PC-3 (cell line): ENCODE data around the gene LRRTM3.

Source experiments
- CTCF ChIP-seq: fragments of 300-600 bp; sonication (generic); conservative IDR thresholded peaks from 2 replicates; pipeline ENCODE4 v1.5.1; 2017; ENCODE audit warnings: antibody characterized with exemption, low read depth, mild to moderate bottlenecking, low read length
- EZH2 ChIP-seq: fragments of 300-600 bp; sonication (generic); IDR thresholded peaks from one replicate; pipeline ENCODE4 v1.6.1; 2017; ENCODE audit warnings: antibody characterized with exemption, mild to moderate bottlenecking, low read length; ENCODE audit not compliant: unreplicated experiment
- EZH2phosphoT487 ChIP-seq: fragments of 300-600 bp; sonication (generic); IDR thresholded peaks from 2 replicates; pipeline ENCODE4 v1.6.1; 2018; ENCODE audit warnings: mild to moderate bottlenecking, antibody characterized with exemption, low read length, borderline replicate concordance

- TF ChIP-seq EZH2 (no peak), CTCF (no peak), EZH2phosphoT487 (no peak)
These were observed 162.2 kb downstream of the LRRTM3 start for GRCh38 chr10:67088036-67088435.
